GM12878 (cell line): ENCODE results near the gene TXNIP. TPM values are rescaled to one million over a fixed set of nuclear protein-coding genes. Genes with fewer than 3 reads are reported as not detected.
A peak's percentile ranks its signal among the peaks of the same experiment; 100 is the strongest.

Source experiments
- ATAC-seq: fragments of 200-7000 bp; cut with Tn5 transposase; 3 replicates; pipeline ENCODE4 v1.9.1; 2020; ENCODE audit warnings: mild to moderate bottlenecking, moderate library complexity
- BruUV-seq: library from RNA; stranded (reverse); fragments of 400-500 nt; replicated peaks from 2 replicates; lab custom pipeline; 2021; lab: Mats Ljungman, UMichigan
- CTCF ChIA-PET: fragments of 300-600 bp; sonication (Branson Sonifier 250); formaldehyde crosslinking; extraction: SDS; loops from one replicate; lab custom pipeline; 2021; ENCODE audit warnings: inconsistent platforms; lab: Yijun Ruan, JAX
- POLR2A ChIA-PET: fragments of 350-600 bp; formaldehyde crosslinking; extraction: SDS; loops from one replicate; lab custom pipeline; 2021; ENCODE audit warnings: inconsistent platforms; lab: Charles Lee
- RAD21 ChIA-PET: fragments of 300-600 bp; sonication (Branson Sonifier 250); formaldehyde crosslinking; loops from one replicate; lab custom pipeline; 2023; ENCODE audit warnings: antibody characterized with exemption; ENCODE audit not compliant: unreplicated experiment; lab: Charles Lee
- SMC1A ChIA-PET: fragments of 300-600 bp; sonication (Branson Sonifier 250); formaldehyde crosslinking; loops from one replicate; lab custom pipeline; 2023; ENCODE audit not compliant: unreplicated experiment, uncharacterized antibody; lab: Charles Lee
- DNase-seq: peaks from one replicate; pipeline ENCODE4 v3.0.0-alpha.2; 2011; ENCODE audit warnings: low read depth, low spot score
- FAIRE-seq: peaks from 3 replicates; lab custom pipeline; 2011; peaks lifted over from hg19 to GRCh38; lab: Jason Lieb, UNC
- H2AFZ ChIP-seq: 2 replicates; pipeline ENCODE4 v1.6.0; 2011; ENCODE audit warnings: low read depth, low read length, control low read depth; ENCODE audit not compliant: control insufficient read depth
- H3K27ac ChIP-seq: 2 replicates; pipeline ENCODE4 v1.5.1; 2011; ENCODE audit warnings: control low read depth; ENCODE audit not compliant: control insufficient read depth, insufficient read depth
- H3K27me3 ChIP-seq, 2 experiments: replicated peaks in 1 of 2; 2 replicates each; pipeline versions ENCODE4 v1.6.0 to v1.6.1; 2011; ENCODE audit warnings: low read length in 1 of 2; ENCODE audit not compliant: control insufficient read depth in 2 of 2, insufficient read depth in 2 of 2
- H3K36me3 ChIP-seq, 2 experiments: 2 replicates each; pipeline ENCODE4 v1.5.1; 2011; ENCODE audit warnings: low read length in 1 of 2; ENCODE audit not compliant: control insufficient read depth in 2 of 2, insufficient read depth in 2 of 2
- H3K4me1 ChIP-seq: 2 replicates; pipeline ENCODE4 v1.6.1; 2011; ENCODE audit warnings: mild to moderate bottlenecking, low read length, moderate library complexity, mixed read lengths; ENCODE audit not compliant: control insufficient read depth, insufficient read depth
- H3K4me2 ChIP-seq: 2 replicates; pipeline ENCODE4 v1.6.0; 2011; ENCODE audit warnings: control low read depth; ENCODE audit not compliant: control insufficient read depth, insufficient read depth
- H3K4me3 ChIP-seq: fragments of 200-600 bp; sonication (generic); 2 replicates; pipeline ENCODE4 v1.5.1; 2016
- H3K79me2 ChIP-seq: 2 replicates; pipeline ENCODE4 v1.6.0; 2011; ENCODE audit warnings: low read length; ENCODE audit not compliant: control insufficient read depth, insufficient read depth
- H3K9ac ChIP-seq: 2 replicates; pipeline ENCODE4 v1.8.0; 2011; ENCODE audit warnings: low read length, control low read depth, mixed read lengths; ENCODE audit not compliant: control insufficient read depth, insufficient read depth
- H3K9me3 ChIP-seq: replicated peaks from 3 replicates; pipeline ENCODE4 v1.5.1; 2011; ENCODE audit warnings: mild to moderate bottlenecking, low read length; ENCODE audit not compliant: control insufficient read depth, insufficient read depth
- H4K20me1 ChIP-seq: 2 replicates; pipeline ENCODE4 v1.6.0; 2011; ENCODE audit not compliant: control insufficient read depth, insufficient read depth
- BCL3 ChIP-seq: IDR thresholded peaks from 2 replicates; pipeline ENCODE4 v1.6.1; 2011; ENCODE audit warnings: borderline replicate concordance, low read depth, mild to moderate bottlenecking, moderate library complexity, low read length; ENCODE audit not compliant: insufficient read depth, poor library complexity, severe bottlenecking
- BCLAF1 ChIP-seq: fragments of 450-650 bp; IDR thresholded peaks from 2 replicates; pipeline ENCODE4 v1.6.1; 2017; ENCODE audit warnings: antibody characterized with exemption, mild to moderate bottlenecking, moderate library complexity
- CUX1 ChIP-seq: IDR thresholded peaks from 2 replicates; pipeline ENCODE4 v1.6.1; 2012; ENCODE audit warnings: improper control_type of control experiment, low read depth, low read length; ENCODE audit not compliant: insufficient replicate concordance
- KAT2A ChIP-seq: conservative IDR thresholded peaks from 2 replicates; pipeline ENCODE4 v1.6.1; 2011; ENCODE audit warnings: low read depth, low read length; ENCODE audit not compliant: control insufficient read depth
- NFIC ChIP-seq: IDR thresholded peaks from 2 replicates; pipeline ENCODE4 v1.6.1; 2012; ENCODE audit warnings: low read depth, mild to moderate bottlenecking, inconsistent platforms, low read length, moderate library complexity
- RCOR1 ChIP-seq: conservative IDR thresholded peaks from 2 replicates; pipeline ENCODE4 v1.6.1; 2012; ENCODE audit warnings: low read depth, low read length, improper control_type of control experiment
- SMAD5 ChIP-seq: IDR thresholded peaks from 2 replicates; pipeline ENCODE4 v1.6.1; 2016; ENCODE audit warnings: antibody characterized with exemption, low read depth
- SMC3 ChIP-seq: IDR thresholded peaks from 2 replicates; pipeline ENCODE4 v1.6.1; 2011; ENCODE audit warnings: low read length, improper control_type of control experiment, borderline replicate concordance
- STAT1 ChIP-seq: fragments of 450-650 bp; conservative IDR thresholded peaks from 2 replicates; pipeline ENCODE4 v1.6.1; 2014; ENCODE audit warnings: antibody characterized with exemption, mild to moderate bottlenecking
- ZBED1 ChIP-seq: IDR thresholded peaks from 2 replicates; pipeline ENCODE4 v1.6.1; 2016; ENCODE audit warnings: borderline replicate concordance
- WGBS: methylation state at CpG from one replicate; pipeline ENCODE4 v1.1.6; 2016; ENCODE audit warnings: low lambda C conversion rate; ENCODE audit not compliant: insufficient replicate concordance, insufficient coverage; ENCODE audit errors: missing lambda C conversion rate; 5-methylcytosine and 5-hydroxymethylcytosine counted together
- in situ Hi-C: fragments of 300-500 bp; cut with MboI; formaldehyde crosslinking; loops from 9 replicates; pipeline ENCODE4 v1.14.3; 2018; ENCODE audit warnings: mixed read lengths
- intact Hi-C: fragments of 100-400 bp; cut with micrococcal nuclease; formaldehyde crosslinking; loops from one replicate; pipeline ENCODE4 v1.14.2; 2022; ENCODE audit not compliant: unreplicated experiment
- polyA plus RNA-seq, 11 experiments: library from polyadenylated mRNA; depleted of rRNA in 4 of 11; unstranded in 6 of 11; stranded (reverse) in 5 of 11; fragments of >200 nt; fragmentation: Nextera tagmentation in 4 of 11; fragmentation: Illumina TruSeq in 1 of 11; extraction: Ambion mirVana in 4 of 11; extraction: Trizol in 1 of 11; gene quantifications; 1 replicate in 1 of 11; 2 replicates in 10 of 11; pipeline versions ENCODE4 v1.2.1 to v1.2.3, GENCODE V29; 2011 to 2016; ENCODE audit warnings: inconsistent platforms in 2 of 11, missing spikeins in 2 of 11, low read depth in 1 of 11
- total RNA-seq, 4 experiments: library from RNA; depleted of rRNA in 3 of 4; stranded (reverse); fragments of >200 nt in 3 of 4; fragmentation: Illumina TruSeq in 1 of 4; extraction: Trizol in 1 of 4; gene quantifications; 2 replicates each; pipeline versions ENCODE4 v1.2.1 to v1.2.3, GENCODE V29; 2013 to 2021
- TF ChIP-seq, protein P1 (sequence below): IDR thresholded peaks from 2 replicates; pipeline ENCODE4 v1.6.1; 2012; ENCODE audit warnings: low read depth, low read length, improper control_type of control experiment

TXNIP gene
- total and polyA plus RNA-seq, 10 of the 15 experiments (the other 5 are each of a cell fraction or from before 2014, with no cell fraction given): 48.7 to 133 (median 107) TPM

GRCh38 chr1:145961425-145962156 lies 34.8 kb downstream of the TXNIP start:
- ChIA-PET SMC1A (interaction anchor here (3.4 to 7.9 kb wide), 2 partner anchors 17 to 34 kb away, joined by 29 to 93 read pairs; partner anchors contain the start of gene RBM8A), RAD21 (interaction anchor here (6.7 kb wide), 1 partner anchor 17 kb away, joined by 100 read pairs; no protein-coding TSS in a partner anchor), CTCF (interaction anchor here (1.1 to 4.8 kb wide), 5 partner anchors 16 to 116 kb away, joined by 3 to 65 read pairs (median 4); partner anchors contain the start of genes NUDT17 and RBM8A), POLR2A (interaction anchor here (0.6 to 6.0 kb wide), 4 partner anchors 16 to 188 kb away, joined by 3 to 102 read pairs (median 25); partner anchors contain the start of gene RBM8A)
- Histone ChIP-seq H3K27me3 (no peaks in the 10 kb centered on the region; a peak in 1 of 4 replicates), H3K9ac (peak overlapping the region; percentile 60; the same call in 1 of the 2 replicates), H3K27ac (no peak overlapping the region), H2AFZ (peak overlapping the region; percentile 83), H3K36me3 (no peaks in the 10 kb centered on the region), H3K79me2 (peaks cover 9% of the 10 kb centered on the region), H4K20me1 (no peaks in the 10 kb centered on the region), H3K4me3 (peak overlapping the region; percentile 80), H3K4me1 (peaks cover 19% of the 10 kb centered on the region), H3K4me2 (peak overlapping the region; percentile 78), H3K9me3 (no peaks in the 10 kb centered on the region)
- in situ Hi-C loops: no loop called here
- ATAC-seq (no peak), DNase-seq (no peak), FAIRE-seq (no peak)
- intact Hi-C loops: loop anchor here (5.0 kb wide), 1 partner anchor 76 kb away; no protein-coding TSS in a partner anchor
- WGBS: 3% methylated on average over 57 of the region's 57 CpGs
- BruUV-seq: no TSS peak
- TF ChIP-seq SMC3: no peak
- TF ChIP-seq BCL3: no peak
- TF ChIP-seq STAT1: no peak
- TF ChIP-seq, protein P1, sequence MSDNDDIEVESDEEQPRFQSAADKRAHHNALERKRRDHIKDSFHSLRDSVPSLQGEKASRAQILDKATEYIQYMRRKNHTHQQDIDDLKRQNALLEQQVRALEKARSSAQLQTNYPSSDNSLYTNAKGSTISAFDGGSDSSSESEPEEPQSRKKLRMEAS: peak; percentile 31; the same call in 1 of the 2 replicates
- no peak for TF ChIP-seq KAT2A
- no peak for TF ChIP-seq SMAD5
- no peak for TF ChIP-seq RCOR1
- no peak for TF ChIP-seq NFIC
- no peak for TF ChIP-seq CUX1
- TF ChIP-seq BCLAF1: no peak
- TF ChIP-seq ZBED1: no peak
